ENCODE data around the gene RAB42. TPM values are rescaled to one million over a fixed set of nuclear protein-coding genes. Genes with fewer than 3 reads are reported as not detected.

RAB42 gene
- total and polyA plus RNA-seq, 9 of the 15 experiments (the other 6 are each of a cell fraction or from before 2014, with no cell fraction given): 0.07 to 0.14 (median 0.12) TPM; not detected in 6

- no peak for TF ChIP-seq ELK1 (CRISPR knock-in tag; IDR thresholded peaks at IDR 0.05)
- no peak for TF ChIP-seq CHD7 (IDR thresholded peaks at IDR 0.05; ENCODE audit: low read depth, low read length)
- TF ChIP-seq GATAD2A (IDR thresholded peaks at IDR 0.05): peak; percentile 93
- peak in 1 of 2 experiments; percentile 85; a peak in 2 of 4 replicates for TF ChIP-seq NONO (IDR thresholded peaks at IDR 0.05; ENCODE audit: low read depth in 2 of 2, low read length in 1 of 2)
- TF ChIP-seq ZNF316 (IDR thresholded peaks at IDR 0.05): peak; percentile 91
- TF ChIP-seq NRF1 (conservative IDR thresholded peaks at IDR 0.05 in 1 of 2, IDR thresholded peaks at IDR 0.05 in 1 of 2): peak; percentile 98
- 0 out of 3 replicates have a peak, but pooled peaks of 1 of the 2 experiments have one; percentile 45 for TF ChIP-seq CBX3 (IDR thresholded peaks at IDR 0.05; ENCODE audit: borderline replicate concordance in 1 of 2, low read length in 2 of 2)
- no peak for TF ChIP-seq ASH1L (IDR thresholded peaks at IDR 0.05; ENCODE audit: borderline replicate concordance, low read depth, partially characterized antibody)
- TF ChIP-seq UBTF (IDR thresholded peaks at IDR 0.05; ENCODE audit: borderline replicate concordance in 1 of 2, low read depth in 2 of 2, low read length in 2 of 2): peak in 1 of 2 experiments; percentile 69; a peak in 2 of 4 replicates
- TF ChIP-seq MAZ (CRISPR knock-in tag; conservative IDR thresholded peaks at IDR 0.05 in 1 of 2, IDR thresholded peaks at IDR 0.05 in 1 of 2): peak; percentile 100
Measured at GRCh38 chr1:28552758-28553663, 39.1 kb upstream of the RAB42 start, which contains the start of gene TRNAU1AP (continued).
